HepG2 (cell line): Measurements from ENCODE around the gene TUT7. TPM values are rescaled to one million over a fixed set of nuclear protein-coding genes. Genes with fewer than 3 reads are reported as not detected.

ENCODE experiments used
- BRD4 ChIP-seq: sonication (generic); formaldehyde crosslinking; IDR thresholded peaks from 2 replicates; pipeline ENCODE4 v1.4.0; 2020; ENCODE audit warnings: missing genetic modification reagents
- DMTF1 ChIP-seq: sonication (generic); formaldehyde crosslinking; IDR thresholded peaks from 2 replicates; pipeline ENCODE4 v1.4.0; 2020; ENCODE audit warnings: mild to moderate bottlenecking, missing genetic modification reagents
- FOXJ3 ChIP-seq: sonication (generic); formaldehyde crosslinking; IDR thresholded peaks from 2 replicates; pipeline ENCODE4 v1.4.0; 2020; ENCODE audit warnings: missing genetic modification reagents, mild to moderate bottlenecking, borderline replicate concordance
- GATAD2A ChIP-seq: IDR thresholded peaks from 2 replicates; pipeline ENCODE4 v1.6.1; 2016
- HMG20A ChIP-seq: IDR thresholded peaks from 2 replicates; pipeline ENCODE4 v1.6.1; 2016; ENCODE audit warnings: borderline replicate concordance
- HNF4G ChIP-seq, 2 experiments: sonication (generic) in 1 of 2; formaldehyde crosslinking in 1 of 2; IDR thresholded peaks; 2 replicates each; pipeline versions ENCODE4 v1.4.0 to v1.6.1; 2011 to 2020; ENCODE audit warnings: borderline replicate concordance in 2 of 2, low read depth in 2 of 2, mild to moderate bottlenecking in 2 of 2, low read length in 1 of 2, missing genetic modification reagents in 1 of 2, moderate library complexity in 1 of 2
- MEF2D ChIP-seq: sonication (generic); formaldehyde crosslinking; IDR thresholded peaks from 2 replicates; pipeline ENCODE4 v1.5.1; 2020; ENCODE audit warnings: mild to moderate bottlenecking, missing genetic modification reagents
- PAF1 ChIP-seq: IDR thresholded peaks from 2 replicates; pipeline ENCODE4 v1.6.1; 2016; ENCODE audit warnings: missing genetic modification reagents, missing compliant biosample characterization
- RBM22 ChIP-seq: fragments of 200-400 bp; formaldehyde crosslinking; optimal IDR thresholded peaks from 2 replicates; pipeline ENCODE3; 2017; ENCODE audit warnings: mild to moderate bottlenecking, low read length, moderate library complexity
- RELA ChIP-seq: sonication (generic); formaldehyde crosslinking; IDR thresholded peaks from 2 replicates; pipeline ENCODE4 v1.4.0; 2020; ENCODE audit warnings: missing genetic modification reagents
- SAP130 ChIP-seq: IDR thresholded peaks from 2 replicates; pipeline ENCODE4 v1.6.1; 2016; ENCODE audit warnings: low read depth
- SMYD3 ChIP-seq: sonication (generic); formaldehyde crosslinking; IDR thresholded peaks from 2 replicates; pipeline ENCODE4 v1.8.1; 2023; ENCODE audit warnings: mild to moderate bottlenecking, missing genetic modification reagents
- ZBTB3 ChIP-seq: sonication (generic); formaldehyde crosslinking; IDR thresholded peaks from 2 replicates; pipeline ENCODE4 v1.4.0; 2020; ENCODE audit warnings: low read depth, mild to moderate bottlenecking, moderate library complexity, missing genetic modification reagents, borderline replicate concordance
- ZFP37 ChIP-seq: sonication (generic); formaldehyde crosslinking; IDR thresholded peaks from 2 replicates; pipeline ENCODE4 v1.4.0; 2020; ENCODE audit warnings: missing genetic modification reagents, borderline replicate concordance
- ZNF142 ChIP-seq: sonication (generic); formaldehyde crosslinking; IDR thresholded peaks from 2 replicates; pipeline ENCODE4 v1.4.0; 2020; ENCODE audit warnings: missing genetic modification reagents
- ZNF343 ChIP-seq: sonication (generic); formaldehyde crosslinking; IDR thresholded peaks from 2 replicates; pipeline ENCODE4 v1.4.0; 2020; ENCODE audit warnings: mild to moderate bottlenecking, missing genetic modification reagents
- ZNF431 ChIP-seq: sonication (generic); formaldehyde crosslinking; IDR thresholded peaks from 2 replicates; pipeline ENCODE4 v1.9.0; 2022; ENCODE audit warnings: missing genetic modification reagents, low read depth, mild to moderate bottlenecking, borderline replicate concordance
- polyA plus RNA-seq, 8 experiments: library from polyadenylated mRNA; depleted of rRNA in 3 of 8; stranded (reverse) in 7 of 8; unstranded in 1 of 8; fragments of >200 nt; fragmentation: Illumina TruSeq in 4 of 8; extraction: Trizol in 4 of 8; gene quantifications; 2 replicates each; pipeline versions ENCODE4 v1.2.1 to v1.2.3, GENCODE V29; 2011 to 2016; ENCODE audit warnings: low read depth in 4 of 8, missing spikeins in 1 of 8, mixed read lengths in 1 of 8; ENCODE audit not compliant: insufficient read depth in 1 of 8
- total RNA-seq, 5 experiments: library from RNA; depleted of rRNA; stranded (reverse); fragments of >200 nt; fragmentation: Illumina TruSeq; extraction: Trizol; gene quantifications; 2 replicates each; pipeline ENCODE4 v1.2.3, GENCODE V29; 2016; ENCODE audit warnings: low read depth in 1 of 5
- TF ChIP-seq, protein P1 (sequence below): sonication (generic); formaldehyde crosslinking; IDR thresholded peaks from 2 replicates; pipeline ENCODE4 v1.5.0; 2020; ENCODE audit warnings: missing genetic modification reagents

TUT7 gene
- total and polyA plus RNA-seq, 2 of the 13 experiments (the other 11 are each of a cell fraction or from before 2014, with no cell fraction given), result 12.0 to 19.4 TPM

DNA sequence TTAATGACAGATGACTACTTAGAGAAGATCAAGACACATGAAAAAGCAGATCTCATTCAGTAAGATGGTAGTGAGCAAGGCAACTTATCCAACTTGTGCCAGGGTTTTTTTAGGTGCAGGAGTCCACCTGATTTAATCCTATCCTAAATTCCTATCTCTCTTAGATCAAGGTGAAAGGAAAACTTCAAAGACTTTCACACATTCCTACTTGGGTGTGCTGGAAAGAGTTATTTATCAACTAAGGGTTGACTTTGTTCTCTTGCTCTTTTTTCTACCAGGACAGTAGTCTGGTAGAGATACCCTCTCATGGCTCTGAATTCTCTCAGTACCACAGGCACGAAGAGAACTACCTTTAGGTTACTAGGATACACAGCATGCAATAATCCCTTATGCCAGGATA lies 18.2 kb downstream of the TUT7 start (continued):
- TF ChIP-seq DMTF1 (CRISPR knock-in tag) (no peak), RELA (CRISPR knock-in tag) (no peak), ZBTB3 (CRISPR knock-in tag) (no peak), GATAD2A (CRISPR knock-in tag) (peak; percentile 83), ZNF431 (CRISPR knock-in tag) (no peak), ZNF142 (CRISPR knock-in tag) (no peak), ZFP37 (CRISPR knock-in tag) (no peak), RBM22 (no peak), FOXJ3 (CRISPR knock-in tag) (peak; percentile 78), PAF1 (CRISPR knock-in tag) (no peak), MEF2D (CRISPR knock-in tag) (no peak), HNF4G (IDR thresholded peaks at IDR 0.05; ENCODE audit: borderline replicate concordance, low read depth, low read length) (peak; percentile 56; the same call in 1 of the 2 replicates), HNF4G (CRISPR knock-in tag; IDR thresholded peaks at IDR 0.05; ENCODE audit: borderline replicate concordance, low read depth) (peak; percentile 23; the same call in 1 of the 2 replicates), SAP130 (peak; percentile 76), HMG20A (CRISPR knock-in tag) (peak; percentile 80; the same call in 1 of the 2 replicates), BRD4 (CRISPR knock-in tag) (no peak), SMYD3 (CRISPR knock-in tag) (0 out of 2 replicates have a peak, but pooled peaks have one; percentile 37), ZNF343 (CRISPR knock-in tag) (no peak)
- TF ChIP-seq, protein P1, sequence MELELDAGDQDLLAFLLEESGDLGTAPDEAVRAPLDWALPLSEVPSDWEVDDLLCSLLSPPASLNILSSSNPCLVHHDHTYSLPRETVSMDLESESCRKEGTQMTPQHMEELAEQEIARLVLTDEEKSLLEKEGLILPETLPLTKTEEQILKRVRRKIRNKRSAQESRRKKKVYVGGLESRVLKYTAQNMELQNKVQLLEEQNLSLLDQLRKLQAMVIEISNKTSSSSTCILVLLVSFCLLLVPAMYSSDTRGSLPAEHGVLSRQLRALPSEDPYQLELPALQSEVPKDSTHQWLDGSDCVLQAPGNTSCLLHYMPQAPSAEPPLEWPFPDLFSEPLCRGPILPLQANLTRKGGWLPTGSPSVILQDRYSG, result no peak
